Measurements from ENCODE around the gene PLXDC1. TPM values are rescaled to one million over a fixed set of nuclear protein-coding genes. Genes with fewer than 3 reads are reported as not detected.

The PLXDC1 gene
- total and polyA plus RNA-seq, 2 of the 13 experiments (the other 11 are each of a cell fraction or from before 2014, with no cell fraction given): not detected

DNA sequence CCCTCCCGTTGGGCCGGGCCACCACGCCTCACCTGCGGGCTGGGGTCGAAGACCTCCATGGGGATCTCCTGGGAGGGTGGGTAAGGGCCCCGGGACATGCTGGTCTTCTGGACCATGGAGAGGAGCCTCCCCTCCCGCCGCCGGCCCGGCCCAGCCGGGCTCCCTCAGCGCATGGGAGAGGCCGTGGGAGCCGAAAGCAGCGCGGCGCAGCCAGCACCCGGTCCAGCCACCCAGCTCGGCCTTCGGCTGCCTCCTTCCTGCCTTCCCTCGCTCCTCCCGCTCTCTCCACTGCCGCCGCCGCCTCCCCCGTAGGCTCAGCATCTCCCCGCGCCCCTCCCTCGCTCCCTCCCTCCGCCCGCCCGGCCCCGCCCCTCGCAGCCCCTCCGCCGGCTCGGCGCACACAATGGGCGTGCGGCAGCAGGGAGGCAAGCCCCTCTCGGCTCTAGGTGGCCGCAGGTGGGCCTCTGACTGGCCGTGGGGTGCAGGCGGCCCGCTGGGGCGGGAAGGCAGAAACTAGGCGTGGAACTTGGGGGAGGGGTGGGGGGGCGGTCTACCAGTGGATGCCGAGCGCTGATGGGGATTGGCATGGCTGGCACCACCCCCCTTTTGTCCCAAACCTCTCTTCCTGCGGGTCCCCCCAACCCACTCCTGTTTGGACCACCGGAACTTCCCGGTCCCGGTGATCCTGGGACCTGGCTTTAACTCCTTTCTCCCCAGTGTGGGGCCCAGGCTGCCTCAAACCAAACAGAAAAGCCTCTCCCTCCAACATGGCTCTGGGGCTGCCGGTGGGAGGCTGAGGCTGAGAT is 46.1 kb upstream of the PLXDC1 start, which contains the start of gene CACNB1 (continued):
- TF ChIP-seq, protein P1, sequence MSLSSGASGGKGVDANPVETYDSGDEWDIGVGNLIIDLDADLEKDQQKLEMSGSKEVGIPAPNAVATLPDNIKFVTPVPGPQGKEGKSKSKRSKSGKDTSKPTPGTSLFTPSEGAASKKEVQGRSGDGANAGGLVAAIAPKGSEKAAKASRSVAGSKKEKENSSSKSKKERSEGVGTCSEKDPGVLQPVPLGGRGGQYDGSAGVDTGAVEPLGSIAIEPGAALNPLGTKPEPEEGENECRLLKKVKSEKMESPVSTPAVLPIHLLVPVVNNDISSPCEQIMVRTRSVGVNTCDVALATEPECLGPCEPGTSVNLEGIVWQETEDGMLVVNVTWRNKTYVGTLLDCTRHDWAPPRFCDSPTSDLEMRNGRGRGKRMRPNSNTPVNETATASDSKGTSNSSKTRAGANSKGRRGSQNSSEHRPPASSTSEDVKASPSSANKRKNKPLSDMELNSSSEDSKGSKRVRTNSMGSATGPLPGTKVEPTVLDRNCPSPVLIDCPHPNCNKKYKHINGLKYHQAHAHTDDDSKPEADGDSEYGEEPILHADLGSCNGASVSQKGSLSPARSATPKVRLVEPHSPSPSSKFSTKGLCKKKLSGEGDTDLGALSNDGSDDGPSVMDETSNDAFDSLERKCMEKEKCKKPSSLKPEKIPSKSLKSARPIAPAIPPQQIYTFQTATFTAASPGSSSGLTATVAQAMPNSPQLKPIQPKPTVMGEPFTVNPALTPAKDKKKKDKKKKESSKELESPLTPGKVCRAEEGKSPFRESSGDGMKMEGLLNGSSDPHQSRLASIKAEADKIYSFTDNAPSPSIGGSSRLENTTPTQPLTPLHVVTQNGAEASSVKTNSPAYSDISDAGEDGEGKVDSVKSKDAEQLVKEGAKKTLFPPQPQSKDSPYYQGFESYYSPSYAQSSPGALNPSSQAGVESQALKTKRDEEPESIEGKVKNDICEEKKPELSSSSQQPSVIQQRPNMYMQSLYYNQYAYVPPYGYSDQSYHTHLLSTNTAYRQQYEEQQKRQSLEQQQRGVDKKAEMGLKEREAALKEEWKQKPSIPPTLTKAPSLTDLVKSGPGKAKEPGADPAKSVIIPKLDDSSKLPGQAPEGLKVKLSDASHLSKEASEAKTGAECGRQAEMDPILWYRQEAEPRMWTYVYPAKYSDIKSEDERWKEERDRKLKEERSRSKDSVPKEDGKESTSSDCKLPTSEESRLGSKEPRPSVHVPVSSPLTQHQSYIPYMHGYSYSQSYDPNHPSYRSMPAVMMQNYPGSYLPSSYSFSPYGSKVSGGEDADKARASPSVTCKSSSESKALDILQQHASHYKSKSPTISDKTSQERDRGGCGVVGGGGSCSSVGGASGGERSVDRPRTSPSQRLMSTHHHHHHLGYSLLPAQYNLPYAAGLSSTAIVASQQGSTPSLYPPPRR (CRISPR knock-in tag; IDR thresholded peaks at IDR 0.05; ENCODE audit: borderline replicate concordance): no peak
- no peak for TF ChIP-seq ZNF766 (CRISPR knock-in tag; IDR thresholded peaks at IDR 0.05; ENCODE audit: borderline replicate concordance)
- no peak for TF ChIP-seq HOXA9 (CRISPR knock-in tag; IDR thresholded peaks at IDR 0.05; ENCODE audit: borderline replicate concordance)
- no peak for TF ChIP-seq ZFYVE20 (CRISPR knock-in tag; IDR thresholded peaks at IDR 0.05; ENCODE audit: borderline replicate concordance, low read depth)
- TF ChIP-seq ZNF605 (CRISPR knock-in tag; IDR thresholded peaks at IDR 0.05): no peak; the same call in 1 of the 2 replicates

DNA sequence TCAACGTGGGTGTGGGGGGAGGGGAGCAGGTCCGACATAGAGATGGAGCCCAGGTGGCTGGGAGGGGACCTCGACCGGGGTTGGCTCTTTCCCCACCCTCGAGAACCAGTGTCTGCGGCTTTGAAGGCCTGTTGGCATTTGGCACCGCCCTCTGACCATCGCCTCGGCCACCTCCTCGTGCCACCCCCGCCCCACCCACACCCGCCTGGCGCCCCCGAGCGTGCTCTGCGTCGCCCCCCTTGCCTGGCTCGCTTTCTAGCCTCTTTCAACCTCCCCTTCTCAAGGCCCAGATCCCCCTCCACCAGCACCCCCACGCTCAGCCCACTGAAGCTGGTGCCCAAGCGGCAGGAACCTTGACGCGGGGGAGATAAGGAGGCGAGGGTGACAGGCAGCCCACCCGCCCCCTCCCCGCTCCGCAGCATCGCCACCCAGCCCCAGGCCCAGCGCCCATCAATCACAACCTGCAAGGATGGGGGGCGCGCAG is 45.4 kb upstream of the PLXDC1 start:
- peaks cover 5% of the 10 kb centered on the region for H4K20me1 ChIP-seq (ENCODE audit: insufficient read depth, low read length)
- no peak for DNase-seq (ENCODE audit: low spot score)
- ChIA-PET POLR2A (interaction anchor here (0.6 kb wide), 1 partner anchor 10 kb away, joined by 4 read pairs; no protein-coding TSS in a partner anchor), CTCF (ENCODE audit: low intra/inter-chr PET ratio, low total read pairs) (no interaction called here)
- peak overlapping the region; percentile 56 to 80 (median 69) for H3K4me3 ChIP-seq (replicated peaks in 1 of 3; ENCODE audit: insufficient read depth in 1 of 3, low read depth in 2 of 3, low read length in 3 of 3)
- H3K27me3 ChIP-seq (ENCODE audit: control insufficient read depth in 1 of 2, insufficient read depth in 2 of 2, low read length in 2 of 2): no peaks in the 10 kb centered on the region; a peak in 1 of 5 replicates
- H3K9me3 ChIP-seq (ENCODE audit: low read length): no peaks in the 10 kb centered on the region
- peaks cover under 1 to 4% of the 10 kb centered on the region in 2 experiments; a peak in 4 of 5 replicates for H3K36me3 ChIP-seq (replicated peaks in 1 of 2; ENCODE audit: control insufficient read depth in 1 of 2, insufficient read depth in 2 of 2, low read length in 2 of 2)
- intact Hi-C loops (cut with micrococcal nuclease; ENCODE audit: unreplicated experiment): no loop called here
- H3K79me2 ChIP-seq (ENCODE audit: insufficient read depth, low read length): peaks cover 17% of the 10 kb centered on the region
- no peak overlapping the region for H3K27ac ChIP-seq (ENCODE audit: extremely low read length, insufficient read depth, low read length)
- no peak for ATAC-seq
- peaks cover 53% of the 10 kb centered on the region for H3K4me1 ChIP-seq (ENCODE audit: insufficient read depth, low read length)
- no TSS peak for BruUV-seq (replicated peaks)
- H2AFZ ChIP-seq (ENCODE audit: low read length): no peak overlapping the region
- in situ Hi-C loops (cut with HindIII; ENCODE audit: extremely low pct_ligation_motif_present, low pct_unique_long_range_greater_than_20kb): no loop called here
- peak overlapping the region; percentile 34; the same call in 1 of the 2 replicates for H3K9ac ChIP-seq (ENCODE audit: insufficient read depth, low read depth, low read length)
- no peak for FAIRE-seq
- 0% methylated on average over 8 of the region's 30 CpGs for WGBS (ENCODE audit: low lambda C conversion rate)
- H3K4me2 ChIP-seq (ENCODE audit: low read depth, low read length): peak overlapping the region; percentile 89
- no peak for TF ChIP-seq MTF1 (CRISPR knock-in tag; IDR thresholded peaks at IDR 0.05)
- no peak for TF ChIP-seq HES4 (CRISPR knock-in tag; IDR thresholded peaks at IDR 0.05; ENCODE audit: borderline replicate concordance)
- no peak for TF ChIP-seq ZNF672 (CRISPR knock-in tag; IDR thresholded peaks at IDR 0.05)
- TF ChIP-seq, protein P2, sequence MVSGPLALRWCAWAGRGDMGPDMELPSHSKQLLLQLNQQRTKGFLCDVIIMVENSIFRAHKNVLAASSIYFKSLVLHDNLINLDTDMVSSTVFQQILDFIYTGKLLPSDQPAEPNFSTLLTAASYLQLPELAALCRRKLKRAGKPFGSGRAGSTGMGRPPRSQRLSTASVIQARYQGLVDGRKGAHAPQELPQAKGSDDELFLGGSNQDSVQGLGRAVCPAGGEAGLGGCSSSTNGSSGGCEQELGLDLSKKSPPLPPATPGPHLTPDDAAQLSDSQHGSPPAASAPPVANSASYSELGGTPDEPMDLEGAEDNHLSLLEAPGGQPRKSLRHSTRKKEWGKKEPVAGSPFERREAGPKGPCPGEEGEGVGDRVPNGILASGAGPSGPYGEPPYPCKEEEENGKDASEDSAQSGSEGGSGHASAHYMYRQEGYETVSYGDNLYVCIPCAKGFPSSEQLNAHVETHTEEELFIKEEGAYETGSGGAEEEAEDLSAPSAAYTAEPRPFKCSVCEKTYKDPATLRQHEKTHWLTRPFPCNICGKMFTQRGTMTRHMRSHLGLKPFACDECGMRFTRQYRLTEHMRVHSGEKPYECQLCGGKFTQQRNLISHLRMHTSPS (CRISPR knock-in tag; IDR thresholded peaks at IDR 0.05; ENCODE audit: low read depth): 0 out of 2 replicates have a peak, but pooled peaks have one; percentile 30
- no peak for TF ChIP-seq ZNF713 (CRISPR knock-in tag; IDR thresholded peaks at IDR 0.05)
- TF ChIP-seq, protein P3, sequence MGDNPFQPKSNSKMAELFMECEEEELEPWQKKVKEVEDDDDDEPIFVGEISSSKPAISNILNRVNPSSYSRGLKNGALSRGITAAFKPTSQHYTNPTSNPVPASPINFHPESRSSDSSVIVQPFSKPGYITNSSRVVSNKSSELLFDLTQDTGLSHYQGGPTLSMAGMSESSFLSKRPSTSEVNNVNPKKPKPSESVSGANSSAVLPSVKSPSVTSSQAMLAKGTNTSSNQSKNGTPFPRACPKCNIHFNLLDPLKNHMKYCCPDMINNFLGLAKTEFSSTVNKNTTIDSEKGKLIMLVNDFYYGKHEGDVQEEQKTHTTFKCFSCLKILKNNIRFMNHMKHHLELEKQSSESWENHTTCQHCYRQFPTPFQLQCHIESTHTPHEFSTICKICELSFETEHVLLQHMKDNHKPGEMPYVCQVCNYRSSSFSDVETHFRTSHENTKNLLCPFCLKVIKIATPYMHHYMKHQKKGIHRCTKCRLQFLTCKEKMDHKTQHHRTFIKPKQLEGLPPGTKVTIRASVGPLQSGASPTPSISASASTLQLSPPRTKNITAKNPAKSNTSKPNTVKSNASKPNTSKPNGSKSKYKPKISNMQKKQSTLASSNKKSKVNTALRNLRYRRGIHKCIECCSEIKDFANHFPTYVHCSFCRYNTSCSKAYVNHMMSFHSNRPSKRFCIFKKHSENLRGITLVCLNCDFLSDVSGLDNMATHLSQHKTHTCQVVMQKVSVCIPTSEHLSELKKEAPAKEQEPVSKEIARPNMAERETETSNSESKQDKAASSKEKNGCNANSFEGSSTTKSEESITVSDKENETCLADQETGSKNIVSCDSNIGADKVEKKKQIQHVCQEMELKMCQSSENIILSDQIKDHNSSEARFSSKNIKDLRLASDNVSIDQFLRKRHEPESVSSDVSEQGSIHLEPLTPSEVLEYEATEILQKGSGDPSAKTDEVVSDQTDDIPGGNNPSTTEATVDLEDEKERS (CRISPR knock-in tag; IDR thresholded peaks at IDR 0.05): no peak
